IPS-20b (cell line): ENCODE measurements around the gene CACNG6.

Source experiments
- H3K27ac ChIP-seq: one replicate; pipeline ENCODE4 v1.5.1; 2013; ENCODE audit warnings: low read length
- H3K27me3 ChIP-seq: 2 replicates; pipeline ENCODE4 v1.6.1; 2013; ENCODE audit warnings: mild to moderate bottlenecking, low read length, inconsistent platforms; ENCODE audit not compliant: insufficient read depth
- H3K36me3 ChIP-seq: 2 replicates; pipeline ENCODE4 v1.6.1; 2013; ENCODE audit warnings: low read depth, mild to moderate bottlenecking, inconsistent platforms, low read length, moderate library complexity; ENCODE audit not compliant: insufficient read depth
- H3K4me1 ChIP-seq: 2 replicates; pipeline ENCODE4 v1.6.1; 2013; ENCODE audit warnings: mild to moderate bottlenecking, control low read depth, inconsistent platforms, low read length, moderate library complexity; ENCODE audit not compliant: insufficient read depth
- H3K4me3 ChIP-seq: 2 replicates; pipeline ENCODE4 v1.5.1; 2013; ENCODE audit warnings: mild to moderate bottlenecking, low read length, inconsistent platforms
- H3K9ac ChIP-seq: 2 replicates; pipeline ENCODE4 v1.6.1; 2013; ENCODE audit warnings: low read depth, mild to moderate bottlenecking, inconsistent platforms, low read length, moderate library complexity
- H3K9me3 ChIP-seq: 2 replicates; pipeline ENCODE4 v1.6.1; 2013; ENCODE audit warnings: mild to moderate bottlenecking, low read depth, low read length, inconsistent platforms; ENCODE audit not compliant: insufficient read depth

CACNG6 gene

DNA sequence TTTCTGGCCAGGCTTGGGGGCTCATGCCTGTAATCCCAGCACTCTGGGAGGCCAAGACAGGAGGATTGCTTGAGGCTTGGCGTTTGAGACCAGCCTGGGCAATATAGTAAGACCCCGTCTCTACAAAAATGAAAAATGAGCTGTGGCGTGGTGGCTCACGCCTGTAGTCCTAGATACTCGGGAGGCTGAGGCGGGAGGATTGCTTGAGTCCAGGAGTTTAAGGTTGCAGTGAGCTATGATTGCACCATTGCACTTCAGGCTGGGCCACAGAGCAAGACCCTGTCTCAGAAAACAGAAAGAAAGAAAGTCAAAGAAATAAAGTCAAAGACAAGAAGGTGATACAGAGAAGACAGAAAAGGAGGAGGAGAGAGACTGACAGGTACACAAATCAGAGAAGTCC lies 2.5 kb upstream of the CACNG6 start:
- H3K4me1 ChIP-seq: no peaks in the 10 kb centered on the region
- H3K4me3 ChIP-seq: no peak overlapping the region
- H3K9me3 ChIP-seq: no peaks in the 10 kb centered on the region
- H3K27me3 ChIP-seq: peaks cover 60% of the 10 kb centered on the region
- no peak overlapping the region for H3K9ac ChIP-seq
- H3K27ac ChIP-seq: no peak overlapping the region
- no peaks in the 10 kb centered on the region for H3K36me3 ChIP-seq

DNA sequence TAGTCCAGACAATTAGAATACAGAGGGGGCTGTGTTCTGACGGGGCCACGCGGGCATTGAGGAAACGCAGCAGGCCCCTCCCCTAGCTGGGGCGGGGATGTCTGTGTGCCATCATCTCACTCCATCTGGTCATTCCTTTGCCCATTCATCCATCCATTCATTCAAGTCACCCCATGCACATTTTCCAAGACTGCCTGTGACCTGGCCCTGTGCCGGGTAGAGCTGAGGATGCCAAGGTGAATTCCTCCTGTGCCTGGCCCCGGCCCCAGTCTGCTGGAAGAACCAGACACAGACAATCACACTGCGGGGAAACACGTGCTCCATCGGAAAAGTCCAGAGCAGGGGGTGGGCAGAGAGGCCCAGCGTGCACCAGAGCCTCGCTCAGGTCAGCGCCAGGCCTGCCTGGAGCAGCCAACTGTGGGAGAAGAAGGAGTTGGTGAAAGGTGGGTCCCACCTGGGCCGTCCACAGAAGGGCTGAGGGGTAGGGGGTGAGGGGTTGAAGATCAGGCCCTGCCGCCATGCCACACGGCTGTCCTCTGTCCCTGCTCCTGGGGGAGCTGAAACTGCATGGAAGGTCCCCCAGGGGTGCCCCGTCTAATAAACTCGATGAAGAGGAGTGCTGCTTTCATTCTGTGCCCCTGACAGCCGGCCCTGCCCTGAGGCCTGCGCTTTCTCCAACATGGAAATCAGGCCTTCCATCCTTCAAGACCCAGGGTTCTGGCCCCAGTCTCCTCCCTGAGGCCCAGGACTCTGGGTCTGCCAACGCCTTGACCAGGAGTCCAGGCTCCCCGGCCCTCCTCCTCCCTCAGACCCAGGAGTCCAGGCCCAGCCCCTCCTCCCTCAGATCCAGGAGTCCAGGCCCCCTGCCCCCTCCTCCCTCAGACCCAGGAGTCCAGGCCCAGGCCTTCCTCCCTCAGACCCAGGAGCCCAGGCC lies 1.6 kb upstream of the CACNG6 start:
- Histone ChIP-seq H3K27ac (no peak overlapping the region), H3K4me3 (no peak overlapping the region), H3K4me1 (no peaks in the 10 kb centered on the region), H3K9ac (no peak overlapping the region), H3K9me3 (no peaks in the 10 kb centered on the region), H3K27me3 (peaks cover 60% of the 10 kb centered on the region), H3K36me3 (no peaks in the 10 kb centered on the region)

DNA sequence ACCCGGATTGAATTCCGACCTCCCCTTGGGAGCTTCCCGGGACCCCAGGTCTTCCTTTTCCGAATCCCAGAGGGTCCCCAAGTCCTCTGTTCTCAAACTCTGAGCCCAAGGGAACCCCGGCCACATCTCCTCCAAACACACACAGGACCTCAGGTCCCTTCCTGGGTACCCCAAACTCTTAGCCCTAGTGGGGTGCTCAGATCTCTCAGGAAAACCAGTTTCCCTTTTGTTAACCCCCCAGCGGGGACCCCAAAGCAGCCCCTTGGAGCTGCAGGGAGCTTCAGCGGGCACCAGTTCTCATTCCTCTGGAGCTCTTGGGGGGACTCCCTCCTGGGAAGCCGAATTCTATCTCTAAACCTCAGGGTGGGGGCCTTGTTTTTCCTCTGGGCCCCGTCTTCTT lies 774 bp downstream of the CACNG6 start:
- Histone ChIP-seq H3K36me3 (no peaks in the 10 kb centered on the region), H3K4me1 (no peaks in the 10 kb centered on the region), H3K9me3 (no peaks in the 10 kb centered on the region), H3K9ac (0 out of 2 replicates have a peak overlapping the region, but pooled peaks have one; percentile 51), H3K27ac (no peak overlapping the region), H3K27me3 (peaks cover 70% of the 10 kb centered on the region), H3K4me3 (peak overlapping the region; percentile 55; the same call in 1 of the 2 replicates)

DNA sequence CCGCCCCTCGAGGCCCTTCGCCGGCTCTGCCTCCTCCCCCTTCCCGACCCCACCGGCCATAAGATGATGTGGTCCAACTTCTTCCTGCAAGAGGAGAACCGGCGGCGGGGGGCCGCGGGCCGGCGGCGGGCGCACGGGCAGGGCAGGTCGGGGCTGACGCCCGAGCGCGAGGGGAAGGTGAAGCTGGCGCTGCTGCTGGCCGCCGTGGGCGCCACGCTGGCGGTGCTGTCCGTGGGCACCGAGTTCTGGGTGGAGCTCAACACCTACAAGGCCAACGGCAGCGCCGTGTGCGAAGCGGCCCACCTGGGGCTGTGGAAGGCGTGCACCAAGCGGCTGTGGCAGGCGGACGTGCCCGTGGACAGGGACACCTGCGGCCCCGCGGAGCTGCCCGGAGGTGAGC lies 1.4 kb downstream of the CACNG6 start:
- no peaks in the 10 kb centered on the region for H3K36me3 ChIP-seq
- no peaks in the 10 kb centered on the region for H3K9me3 ChIP-seq
- H3K9ac ChIP-seq: no peak overlapping the region
- H3K27me3 ChIP-seq: peaks cover 70% of the 10 kb centered on the region
- H3K4me3 ChIP-seq: no peak overlapping the region
- no peak overlapping the region for H3K27ac ChIP-seq
- no peaks in the 10 kb centered on the region for H3K4me1 ChIP-seq

DNA sequence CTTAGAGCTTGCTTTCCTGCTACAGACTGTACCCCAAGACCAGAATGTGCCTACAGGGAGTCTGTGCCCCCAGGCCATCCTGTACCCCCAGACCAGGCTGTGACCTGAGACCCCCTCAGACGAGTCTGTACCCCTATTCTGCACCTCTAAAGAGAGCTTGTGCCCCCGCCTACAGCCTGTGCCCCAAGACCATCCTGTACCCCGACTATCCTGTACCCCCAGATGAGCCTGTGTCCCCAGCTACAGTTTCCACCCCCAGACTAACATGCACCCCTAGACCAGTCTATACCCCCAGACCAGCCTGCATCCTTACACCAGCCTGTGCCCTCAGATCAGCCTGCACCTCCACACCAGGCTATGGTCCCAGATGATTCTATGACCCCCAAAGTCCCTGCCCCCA lies 2.0 kb downstream of the CACNG6 start:
- no peak overlapping the region for H3K9ac ChIP-seq
- no peaks in the 10 kb centered on the region for H3K36me3 ChIP-seq
- no peak overlapping the region for H3K4me3 ChIP-seq
- H3K4me1 ChIP-seq: peaks cover 4% of the 10 kb centered on the region; the same call in 1 of the 2 replicates
- peaks cover 70% of the 10 kb centered on the region for H3K27me3 ChIP-seq
- H3K27ac ChIP-seq: no peak overlapping the region
- H3K9me3 ChIP-seq: no peaks in the 10 kb centered on the region

DNA sequence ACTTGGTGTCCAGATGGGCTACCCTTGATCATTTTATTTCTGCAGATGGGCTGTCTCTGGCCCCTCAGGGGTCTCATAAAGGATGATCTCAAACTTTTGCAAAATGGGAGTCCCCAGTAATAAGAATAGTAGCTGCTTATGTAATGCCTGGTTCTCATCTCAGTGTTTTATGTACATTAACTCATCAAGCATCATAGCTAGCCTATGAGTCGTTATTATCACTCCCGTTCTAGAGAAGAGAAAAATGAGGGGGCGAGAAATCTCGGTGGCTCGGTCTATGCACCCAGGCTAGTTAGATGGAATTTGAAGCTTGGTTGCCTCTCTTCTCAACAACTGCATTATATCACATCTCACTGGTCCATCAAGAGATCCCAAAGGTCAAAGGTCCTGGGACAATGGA lies 3.4 kb downstream of the CACNG6 start:
- Histone ChIP-seq H3K27me3 (peaks cover 71% of the 10 kb centered on the region), H3K4me3 (no peak overlapping the region), H3K9ac (no peak overlapping the region), H3K9me3 (no peaks in the 10 kb centered on the region), H3K4me1 (peaks cover 4% of the 10 kb centered on the region; the same call in 1 of the 2 replicates), H3K36me3 (no peaks in the 10 kb centered on the region), H3K27ac (no peak overlapping the region)

DNA sequence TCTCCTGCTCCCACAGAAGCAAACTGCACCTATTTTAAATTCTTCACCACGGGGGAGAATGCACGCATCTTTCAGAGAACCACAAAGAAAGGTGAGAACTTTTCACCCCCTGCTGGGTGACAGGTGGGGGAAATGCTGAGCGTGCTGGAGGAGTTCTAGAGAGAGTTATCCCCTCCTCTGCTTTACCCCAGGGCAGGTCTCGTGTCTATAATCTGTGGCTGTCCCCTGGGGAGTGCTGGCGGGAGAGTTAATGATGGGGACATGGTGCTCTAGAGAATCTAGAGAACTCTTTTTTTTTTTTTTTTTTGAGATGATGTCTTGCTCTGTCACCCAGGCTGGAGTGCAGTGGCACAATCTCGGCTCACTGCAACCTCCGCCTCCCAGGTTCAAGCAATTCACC lies 6.8 kb downstream of the CACNG6 start:
- Histone ChIP-seq H3K27me3 (peaks cover 66% of the 10 kb centered on the region), H3K36me3 (no peaks in the 10 kb centered on the region), H3K9me3 (no peaks in the 10 kb centered on the region), H3K4me3 (no peak overlapping the region), H3K4me1 (peaks cover 4% of the 10 kb centered on the region; the same call in 1 of the 2 replicates), H3K9ac (no peak overlapping the region), H3K27ac (no peak overlapping the region)

DNA sequence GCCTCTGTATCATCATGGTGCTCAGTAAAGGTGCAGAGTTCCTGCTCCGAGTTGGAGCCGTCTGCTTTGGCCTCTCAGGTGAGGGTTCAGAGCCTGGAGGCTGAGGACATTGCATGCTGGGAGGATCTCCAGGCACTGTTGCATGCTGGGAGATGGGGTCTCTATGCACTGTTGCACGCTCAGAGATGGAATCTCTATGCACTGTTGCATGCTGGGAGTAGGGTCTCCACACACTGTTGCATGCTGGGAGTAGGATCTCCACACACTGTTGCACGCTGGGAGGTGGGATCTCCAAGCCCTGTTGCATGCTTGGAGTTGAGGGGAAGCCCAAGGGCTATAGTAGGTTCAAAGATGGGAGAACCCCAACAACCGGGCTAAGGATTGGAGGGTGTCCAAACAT lies 8.3 kb downstream of the CACNG6 start:
- peaks cover 52% of the 10 kb centered on the region for H3K27me3 ChIP-seq
- peaks cover 4% of the 10 kb centered on the region; the same call in 1 of the 2 replicates for H3K4me1 ChIP-seq
- H3K9me3 ChIP-seq: no peaks in the 10 kb centered on the region
- no peak overlapping the region for H3K9ac ChIP-seq
- H3K36me3 ChIP-seq: no peaks in the 10 kb centered on the region
- H3K27ac ChIP-seq: no peak overlapping the region
- H3K4me3 ChIP-seq: no peak overlapping the region

DNA sequence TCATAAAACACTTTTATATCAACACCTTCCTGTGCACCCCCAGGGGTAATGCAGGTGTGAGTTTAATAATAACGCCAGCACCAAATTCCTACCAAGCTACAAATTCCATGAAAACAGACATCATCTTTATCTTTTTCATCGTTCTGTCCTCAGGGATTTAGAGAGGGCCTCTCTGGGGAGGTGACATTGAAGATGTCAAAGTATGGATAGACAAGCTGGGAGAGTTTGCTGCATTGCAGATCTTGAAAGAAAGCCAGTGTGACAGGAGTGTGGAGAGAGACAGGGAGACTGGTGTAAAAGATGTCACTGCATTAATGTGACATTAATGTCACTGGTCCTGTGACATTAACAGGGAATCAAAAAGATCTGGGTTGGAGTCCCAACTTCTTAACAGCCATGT lies 10.1 kb downstream of the CACNG6 start:
- no peaks in the 10 kb centered on the region for H3K36me3 ChIP-seq
- peaks cover 36% of the 10 kb centered on the region for H3K27me3 ChIP-seq
- no peak overlapping the region for H3K4me3 ChIP-seq
- H3K4me1 ChIP-seq: peaks cover 4% of the 10 kb centered on the region; the same call in 1 of the 2 replicates
- H3K9ac ChIP-seq: no peak overlapping the region
- no peak overlapping the region for H3K27ac ChIP-seq
- no peaks in the 10 kb centered on the region for H3K9me3 ChIP-seq

DNA sequence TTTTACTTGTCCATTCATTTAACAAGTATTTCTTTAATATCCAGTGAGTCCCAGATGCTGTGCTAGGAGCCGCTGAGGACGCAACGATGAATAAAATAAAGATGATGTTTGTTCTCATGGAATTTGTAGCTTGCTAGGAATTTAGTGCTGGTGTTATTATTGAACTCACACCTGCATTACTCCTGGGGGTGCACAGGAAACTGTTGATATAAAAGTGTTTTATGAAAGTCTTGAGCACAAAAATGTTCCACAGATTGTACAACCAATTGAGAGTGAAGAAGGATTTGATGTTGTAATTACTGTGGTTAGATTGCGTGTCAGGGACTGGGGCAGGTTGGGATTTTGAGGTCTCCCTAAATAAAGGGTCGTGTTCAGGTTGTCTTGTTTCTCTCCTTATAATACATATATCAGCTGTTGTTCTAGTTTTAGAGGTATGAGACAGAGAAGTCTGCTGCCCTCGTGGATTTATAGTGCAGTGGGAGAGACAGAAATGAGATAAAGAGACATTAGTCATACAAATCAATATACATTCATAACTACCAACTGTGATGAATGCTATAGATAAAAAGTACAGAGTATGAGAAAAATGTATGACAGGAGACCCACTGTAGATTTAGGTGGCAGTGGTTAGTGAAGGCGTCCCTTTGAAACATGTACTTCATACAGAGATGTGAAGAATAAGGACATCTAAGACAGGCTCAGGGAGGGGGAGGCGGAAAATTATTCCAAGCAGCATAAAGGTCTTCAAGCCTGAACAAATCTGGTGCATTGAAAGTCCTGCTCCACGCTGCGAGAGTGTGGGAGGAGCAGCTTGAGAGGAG lies 11.3 kb downstream of the CACNG6 start:
- Histone ChIP-seq H3K27ac (no peak overlapping the region), H3K9ac (no peak overlapping the region), H3K4me3 (no peak overlapping the region), H3K9me3 (no peaks in the 10 kb centered on the region), H3K4me1 (peaks cover 4% of the 10 kb centered on the region; the same call in 1 of the 2 replicates), H3K36me3 (no peaks in the 10 kb centered on the region), H3K27me3 (peaks cover 28% of the 10 kb centered on the region)

DNA sequence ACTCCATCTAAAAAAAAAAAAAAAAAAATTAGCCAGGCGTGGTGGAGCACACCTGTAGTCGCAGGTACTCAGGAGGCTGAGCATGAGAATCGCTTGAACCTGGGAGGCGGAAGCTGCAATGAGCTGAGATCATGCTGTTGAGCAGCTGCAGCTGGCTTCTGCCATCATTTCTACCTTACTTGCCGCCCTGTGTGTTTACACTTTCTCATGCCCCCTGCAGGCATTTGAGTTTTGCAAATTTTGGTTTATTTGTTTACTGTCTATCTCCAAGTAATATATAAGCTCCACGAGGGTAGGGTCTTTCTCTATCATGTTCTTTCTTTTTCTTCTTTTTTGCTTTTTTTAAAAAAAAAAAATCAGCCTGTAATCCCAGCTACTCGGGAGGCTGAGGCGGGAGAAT lies 18.0 kb downstream of the CACNG6 start:
- Histone ChIP-seq H3K9ac (no peak overlapping the region), H3K4me1 (no peaks in the 10 kb centered on the region), H3K36me3 (no peaks in the 10 kb centered on the region), H3K4me3 (no peak overlapping the region), H3K9me3 (no peaks in the 10 kb centered on the region), H3K27ac (no peak overlapping the region), H3K27me3 (no peaks in the 10 kb centered on the region)
